ENCODE measurements around the gene AP1G2.
A peak's percentile ranks its signal among the peaks of the same experiment; 100 is the strongest.
"Not testable (repeated sequence)": the region's sequence is repeated elsewhere in the genome, so short reads cannot be mapped to it uniquely, and the experiment has no call there.

Gene AP1G2

GRCh38 chr14:23567186-23568020 lies at the start of gene AP1G2:
Gene AP1G2 (minus strand): TSS chr14:23567791. CDS start chr14:23567314, 477 bp downstream.
- peak; percentile 89 for DNase-seq (ENCODE audit: low spot score)

GRCh38 chr14:23615856-23616255 lies 48.3 kb upstream of the AP1G2 start:
- DNase-seq (ENCODE audit: low spot score), result no peak

- DNase-seq (ENCODE audit: low spot score), result no peak
Measured at GRCh38 chr14:23614395-23614828, 46.8 kb upstream of the AP1G2 start.

DNA sequence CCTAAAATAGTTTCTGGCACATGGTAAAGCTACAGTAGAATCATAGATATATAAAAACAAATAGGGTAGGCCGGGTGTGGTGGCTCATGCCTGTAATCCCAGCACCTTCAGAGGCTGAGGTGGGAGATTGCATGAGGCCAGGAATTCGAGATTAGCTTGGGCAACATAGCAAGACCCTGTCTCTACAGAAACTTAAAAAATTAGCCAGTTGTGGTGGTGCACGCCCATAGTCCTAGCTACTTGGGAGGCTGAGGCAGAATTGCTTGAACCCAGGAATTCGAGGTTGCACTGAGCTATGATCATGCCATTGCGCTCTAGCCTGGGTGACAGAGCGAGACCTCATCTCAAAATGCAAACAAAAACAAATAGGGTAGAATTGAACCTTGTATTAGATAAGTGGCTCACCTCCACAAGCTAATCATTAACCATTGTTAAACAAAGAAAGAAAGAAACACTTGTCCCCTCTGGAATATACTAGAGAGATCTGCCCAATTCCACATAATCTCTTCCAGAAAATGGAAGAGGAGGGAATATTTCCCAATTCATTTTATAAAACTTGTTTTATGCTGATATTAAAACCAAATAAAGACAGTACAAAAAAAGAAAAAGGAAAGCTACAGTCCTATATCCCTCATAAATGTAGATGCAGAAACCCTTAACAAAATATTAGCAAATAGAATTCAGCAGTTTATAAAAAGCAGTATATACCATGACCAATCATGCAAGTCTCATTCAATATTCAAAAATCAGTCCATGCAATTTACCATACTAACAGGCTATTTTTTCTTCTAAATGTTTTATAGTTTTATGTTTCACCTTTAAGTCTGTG lies 45.9 kb upstream of the AP1G2 start:
- DNase-seq (ENCODE audit: low spot score), result no peak

DNA sequence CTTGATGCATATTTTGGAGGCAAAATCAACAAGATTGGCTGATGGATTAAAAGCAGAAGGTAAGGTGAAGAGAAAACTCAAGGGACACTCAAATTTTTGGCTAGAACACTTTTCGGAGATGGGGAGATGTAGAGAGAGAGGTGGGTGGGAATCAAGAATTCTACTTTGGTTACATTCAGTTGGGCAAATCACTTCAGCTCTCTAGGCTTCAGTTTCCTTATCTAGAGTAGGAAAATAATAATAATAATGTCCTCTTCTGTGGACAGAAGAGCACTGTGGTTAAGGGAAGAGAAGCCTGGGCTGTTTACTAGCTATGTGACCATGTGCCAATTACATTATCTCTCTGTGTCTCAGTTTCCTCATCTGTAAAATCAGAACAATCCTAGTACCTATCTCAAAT lies 45.2 kb upstream of the AP1G2 start:
- no peak for DNase-seq (ENCODE audit: low spot score)

DNA sequence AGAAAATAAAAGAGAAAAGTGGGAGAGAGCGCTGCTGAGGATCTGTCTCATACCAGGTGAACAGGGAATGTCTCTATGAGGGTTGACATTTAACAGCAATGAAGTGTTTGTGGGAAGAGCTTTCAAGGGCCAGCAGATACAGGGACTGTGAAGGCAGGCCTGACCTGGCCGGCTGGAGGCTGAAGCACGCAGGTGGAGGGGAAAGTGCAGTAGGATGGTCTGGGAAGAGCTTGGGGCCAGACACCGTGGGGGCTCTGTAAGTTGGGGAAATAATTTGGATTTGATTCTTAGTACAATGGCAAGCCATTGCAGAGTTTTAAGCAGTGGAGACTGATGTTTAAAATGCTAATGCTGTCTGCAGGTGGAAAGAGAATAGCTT lies 44.8 kb upstream of the AP1G2 start:
- no peak for DNase-seq (ENCODE audit: low spot score)

DNA sequence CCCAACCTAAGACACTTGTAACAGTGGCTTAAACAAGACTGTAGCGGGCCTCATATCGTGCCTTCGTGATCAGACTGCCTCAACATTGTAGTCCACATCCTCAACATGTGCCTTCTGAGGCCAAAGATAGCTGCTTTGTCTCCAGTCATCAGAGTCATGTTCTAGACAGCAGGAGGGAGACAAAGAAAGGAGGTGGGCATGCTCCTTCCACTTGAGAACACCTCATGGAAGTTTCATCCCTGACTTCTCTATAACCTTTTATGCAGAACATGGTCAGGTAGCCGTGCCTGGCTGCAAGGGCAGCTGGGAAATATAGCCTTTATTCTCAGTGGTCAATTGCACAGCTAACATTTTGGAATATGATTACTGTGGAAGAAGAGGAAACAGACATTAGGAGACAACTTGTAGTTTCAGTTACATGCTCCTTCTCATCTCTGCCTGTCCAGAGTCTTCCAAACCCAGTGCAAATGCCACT lies 43.3 kb upstream of the AP1G2 start:
- no peak for DNase-seq (ENCODE audit: low spot score)

DNA sequence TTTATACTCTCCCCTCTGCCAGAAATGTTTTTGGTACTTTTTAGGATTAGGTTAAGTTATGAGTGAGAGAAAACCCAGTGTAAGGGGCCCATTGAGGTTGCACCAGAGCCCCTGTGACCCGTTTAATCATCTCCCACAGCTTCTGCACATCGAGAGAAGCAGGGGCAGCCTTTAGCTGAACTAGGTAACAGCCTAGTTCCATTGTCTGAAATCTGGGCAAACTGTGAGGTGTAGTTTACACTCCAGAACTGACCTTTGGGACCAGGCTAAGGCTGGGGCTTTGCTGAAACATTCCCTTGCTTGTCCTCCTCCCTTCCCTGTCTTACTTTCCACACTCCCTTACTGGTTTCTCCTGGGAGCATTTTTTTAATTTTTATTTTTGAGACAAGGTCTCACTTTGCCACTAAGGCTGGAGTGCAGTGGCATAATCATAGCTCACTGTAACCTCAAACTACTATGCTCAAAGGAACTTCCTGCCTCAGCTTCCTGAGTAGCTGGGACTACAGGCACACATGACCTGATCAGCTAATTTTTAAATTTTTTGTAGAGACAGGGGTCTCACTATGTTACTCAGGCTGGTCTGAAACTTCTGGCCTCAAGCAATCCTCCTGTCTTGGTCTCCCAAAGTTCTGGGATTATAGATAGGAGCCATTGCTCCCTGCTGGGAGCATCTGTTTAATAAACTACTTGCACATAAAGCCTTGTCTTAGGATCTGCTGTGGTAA lies 42.7 kb upstream of the AP1G2 start:
- DNase-seq (ENCODE audit: low spot score), result peak; percentile 36

- not testable (repeated sequence) for DNase-seq (ENCODE audit: low spot score)
Measured at GRCh38 chr14:23609411-23610089, 42.0 kb upstream of the AP1G2 start.

DNA sequence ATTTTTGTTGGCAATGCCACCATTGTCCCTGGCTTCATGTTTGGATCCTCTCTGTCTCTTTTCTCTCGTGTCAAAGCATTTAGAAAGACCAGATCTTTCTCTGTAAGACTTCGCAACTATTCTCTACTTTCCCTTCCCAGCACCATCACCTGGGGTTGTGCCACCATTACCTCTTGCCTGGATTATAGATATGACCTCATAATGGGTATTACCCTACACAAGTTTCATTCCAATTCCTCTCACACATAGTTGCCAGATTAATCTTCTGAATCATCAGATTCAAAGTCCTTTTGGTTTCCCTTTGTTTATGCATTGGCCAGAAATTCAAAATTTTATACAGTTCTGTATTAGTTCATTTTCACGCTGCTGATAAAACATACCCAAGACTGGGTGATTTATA lies 41.4 kb upstream of the AP1G2 start:
- DNase-seq (ENCODE audit: low spot score), result no peak

GRCh38 chr14:23608454-23608853 lies 40.9 kb upstream of the AP1G2 start:
- DNase-seq (ENCODE audit: low spot score), result no peak

DNA sequence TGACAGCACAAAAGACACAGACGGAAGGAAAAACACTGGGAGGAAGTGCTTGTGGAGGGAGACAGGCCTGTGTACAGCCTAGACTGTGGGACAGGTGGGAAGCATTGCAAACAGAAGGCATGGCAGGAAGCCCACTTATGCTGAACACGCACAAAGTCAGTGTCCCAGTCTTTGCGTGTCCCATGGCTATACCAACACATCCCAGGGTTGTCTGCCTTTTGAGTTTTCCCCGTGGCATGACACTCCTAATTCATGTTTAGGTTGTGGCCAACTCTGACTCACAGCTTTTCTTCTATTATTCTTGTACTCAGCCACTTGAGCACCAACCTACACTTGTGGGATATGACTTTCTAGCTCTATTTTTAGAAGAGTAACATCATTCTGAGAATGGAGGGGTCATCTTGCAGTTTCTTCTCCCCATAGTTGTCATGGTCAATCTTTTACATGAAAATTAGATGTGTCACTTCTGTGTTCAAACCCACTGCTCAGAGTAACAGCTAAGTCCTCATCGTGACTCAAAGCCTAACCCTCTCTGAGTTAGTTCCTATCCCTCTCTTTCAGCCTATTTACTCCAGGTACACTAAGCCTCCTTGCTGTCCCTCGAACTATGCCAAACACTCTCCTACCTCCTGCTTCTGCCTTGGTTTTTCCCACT lies 38.5 kb upstream of the AP1G2 start:
- no peak for DNase-seq (ENCODE audit: low spot score)

- DNase-seq (ENCODE audit: low spot score), result no peak
Measured at GRCh38 chr14:23604675-23605170, 37.1 kb upstream of the AP1G2 start.

GRCh38 chr14:23604148-23604547 lies 36.6 kb upstream of the AP1G2 start:
- DNase-seq (ENCODE audit: low spot score), result no peak

DNA sequence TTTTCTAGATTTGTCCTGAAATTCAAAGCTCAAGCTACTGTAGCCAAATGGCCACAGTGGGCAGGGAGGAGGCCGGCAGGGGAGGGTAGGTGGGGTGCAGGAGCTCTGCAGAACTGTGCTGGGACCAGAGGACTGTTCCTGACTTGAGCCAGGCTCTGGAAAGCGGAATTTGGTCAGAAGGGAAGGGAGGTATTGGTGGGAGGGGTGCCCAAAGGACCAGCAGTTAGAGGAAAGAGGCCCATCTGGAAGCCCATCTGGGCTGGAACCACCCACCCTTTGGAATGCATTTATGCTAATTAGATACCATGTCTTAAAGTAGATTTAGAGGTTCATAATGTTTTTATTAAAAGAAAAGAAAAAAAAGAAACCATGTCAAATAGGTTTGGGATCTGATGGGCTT lies 35.5 kb upstream of the AP1G2 start:
- DNase-seq (ENCODE audit: low spot score), result no peak

DNA sequence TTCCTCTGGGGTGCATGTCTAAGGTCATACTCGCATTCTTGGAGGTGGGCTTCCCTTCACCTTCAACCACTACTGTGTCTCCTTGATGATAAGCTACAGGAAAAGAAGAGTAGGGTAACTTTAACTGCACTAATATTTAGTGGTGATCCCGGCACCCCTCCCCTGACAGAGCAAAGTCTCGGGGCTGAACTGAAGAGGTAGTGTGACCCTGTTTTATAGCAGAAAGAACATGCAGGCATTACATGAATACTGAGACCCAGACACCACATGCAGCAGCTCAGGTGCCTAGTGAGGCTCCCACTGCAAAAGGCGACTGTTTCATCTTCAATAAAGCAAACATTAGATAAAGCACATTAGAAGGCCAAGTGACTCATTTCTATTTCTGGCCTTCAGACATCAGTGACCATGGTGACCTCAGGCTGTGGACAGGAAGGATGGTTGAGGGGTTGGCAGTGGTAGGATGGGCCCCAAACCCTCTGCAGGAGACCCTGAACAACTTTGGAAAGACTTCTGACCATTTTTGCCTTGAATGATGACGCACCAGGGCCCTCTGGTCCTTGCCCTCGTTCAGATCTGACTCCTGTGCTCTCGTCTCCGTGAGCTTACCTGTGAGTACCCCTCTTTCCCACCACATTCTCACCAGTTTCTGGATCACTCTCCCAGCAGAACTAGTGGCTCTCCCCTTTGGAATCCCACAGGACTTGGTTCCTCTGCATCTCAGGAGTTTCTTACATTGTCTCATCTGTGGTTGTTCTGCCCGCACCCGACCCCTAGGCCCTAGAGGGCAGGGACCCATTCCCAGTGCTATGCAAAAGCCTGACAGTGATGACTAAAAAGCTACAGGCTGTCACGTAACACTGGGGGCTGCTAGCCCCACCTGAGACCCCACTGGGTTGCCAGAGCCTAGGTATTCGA lies 34.8 kb upstream of the AP1G2 start:
- no peak for DNase-seq (ENCODE audit: low spot score)

GRCh38 chr14:23601845-23602180 lies 34.2 kb upstream of the AP1G2 start:
- no peak for DNase-seq (ENCODE audit: low spot score)

- no peak for DNase-seq (ENCODE audit: low spot score)
Measured at GRCh38 chr14:23601424-23601823, 33.8 kb upstream of the AP1G2 start.

GRCh38 chr14:23600806-23601205 lies 33.2 kb upstream of the AP1G2 start:
- DNase-seq (ENCODE audit: low spot score), result no peak

- DNase-seq (ENCODE audit: low spot score), result no peak
Measured at GRCh38 chr14:23600322-23600707, 32.7 kb upstream of the AP1G2 start.

All from CD4-positive, alpha-beta T cell treated with Interleukin-2 at 100 ng/mL for 4 hours (primary cell).